ENCODE results near the gene CD69.
"Not testable (repeated sequence)": the region's sequence is repeated elsewhere in the genome, so short reads cannot be mapped to it uniquely, and the experiment has no call there.

CD69 gene

DNA sequence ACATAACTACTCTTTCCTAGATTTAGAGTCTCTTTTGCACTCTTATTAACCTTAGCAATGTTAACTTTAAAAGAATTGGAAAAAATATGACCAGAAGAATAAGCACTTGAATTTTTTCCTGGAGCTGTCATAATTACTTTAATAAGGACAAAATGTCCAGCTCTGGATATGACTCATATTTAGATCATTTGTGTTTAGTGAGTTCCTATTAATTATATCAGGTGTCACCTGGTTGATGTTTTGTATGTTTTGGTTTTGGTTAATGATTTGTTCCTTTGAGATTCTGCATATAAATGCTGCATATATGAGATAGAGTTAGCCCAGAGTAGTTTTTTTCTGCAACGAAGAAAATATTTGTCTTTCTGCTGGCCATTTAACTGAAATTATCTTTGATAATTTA is 32.9 kb downstream of the CD69 start:
- Mint-ChIP-seq H3K27ac (no peak overlapping the region), H3K9me3 (no peaks in the 10 kb centered on the region), H3K27me3 (ENCODE audit: low read depth) (no peaks in the 10 kb centered on the region), H3K4me3 (no peak overlapping the region), H3K36me3 (ENCODE audit: low read depth) (peaks cover 14% of the 10 kb centered on the region), H3K4me1 (ENCODE audit: low read depth) (peaks cover 40% of the 10 kb centered on the region)

DNA sequence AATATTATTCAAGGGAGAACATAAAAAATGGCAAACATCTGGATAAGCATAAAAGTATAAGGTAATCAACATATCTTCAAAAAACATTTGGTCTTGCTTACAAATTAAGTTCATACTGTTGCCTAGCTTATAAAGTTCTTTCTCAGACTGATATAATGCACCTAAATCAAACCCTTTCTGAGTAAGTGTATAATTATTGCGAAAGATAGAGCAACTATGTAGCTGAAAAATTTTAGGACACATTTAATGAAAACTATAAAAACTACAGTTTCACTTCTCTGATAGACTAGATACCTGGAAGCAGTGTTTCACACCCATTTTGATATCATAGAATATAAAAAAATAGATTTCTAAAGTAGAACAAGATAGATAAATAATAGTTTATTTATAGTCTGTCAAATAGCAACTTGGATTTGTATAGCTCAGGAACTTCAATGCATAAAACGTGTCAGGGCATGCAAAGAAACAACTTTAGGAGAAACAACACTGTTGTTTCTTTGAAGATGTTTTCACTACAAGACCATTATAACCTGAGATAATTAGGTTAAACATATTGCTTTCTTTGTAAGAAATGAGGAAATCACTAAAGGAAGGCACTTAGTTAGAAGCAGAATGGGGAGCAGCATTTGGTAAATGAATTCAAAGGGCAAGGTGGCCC is 35.4 kb downstream of the CD69 start:
- Mint-ChIP-seq H3K9me3 (no peaks in the 10 kb centered on the region), H3K4me3 (no peak overlapping the region), H3K27me3 (ENCODE audit: low read depth) (no peaks in the 10 kb centered on the region), H3K27ac (no peak overlapping the region), H3K4me1 (ENCODE audit: low read depth) (peaks cover 42% of the 10 kb centered on the region), H3K36me3 (ENCODE audit: low read depth) (peaks cover 28% of the 10 kb centered on the region)

DNA sequence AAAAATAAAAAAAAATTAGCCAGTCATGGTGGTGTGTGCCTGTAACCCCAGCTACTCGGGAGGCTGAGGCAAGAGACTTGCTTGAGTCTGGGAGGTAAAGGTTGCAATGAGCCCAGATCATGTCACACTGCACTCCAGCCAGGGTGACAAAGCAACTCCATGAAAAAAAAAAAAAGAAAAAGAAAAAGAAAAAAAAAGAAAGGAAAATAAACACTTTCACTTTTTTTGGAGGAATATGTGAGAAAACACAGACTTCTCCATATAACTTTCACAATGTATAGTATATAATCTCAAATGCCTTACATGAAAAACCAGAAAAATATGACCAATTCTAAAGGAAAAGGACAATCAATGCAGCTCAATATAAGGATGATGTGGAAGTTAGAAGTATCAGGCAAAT is 36.7 kb downstream of the CD69 start:
- Mint-ChIP-seq H3K36me3 (ENCODE audit: low read depth) (peaks cover 31% of the 10 kb centered on the region), H3K27ac (no peak overlapping the region), H3K4me3 (no peak overlapping the region), H3K4me1 (ENCODE audit: low read depth) (peaks cover 40% of the 10 kb centered on the region), H3K9me3 (no peaks in the 10 kb centered on the region), H3K27me3 (ENCODE audit: low read depth) (no peaks in the 10 kb centered on the region)

DNA sequence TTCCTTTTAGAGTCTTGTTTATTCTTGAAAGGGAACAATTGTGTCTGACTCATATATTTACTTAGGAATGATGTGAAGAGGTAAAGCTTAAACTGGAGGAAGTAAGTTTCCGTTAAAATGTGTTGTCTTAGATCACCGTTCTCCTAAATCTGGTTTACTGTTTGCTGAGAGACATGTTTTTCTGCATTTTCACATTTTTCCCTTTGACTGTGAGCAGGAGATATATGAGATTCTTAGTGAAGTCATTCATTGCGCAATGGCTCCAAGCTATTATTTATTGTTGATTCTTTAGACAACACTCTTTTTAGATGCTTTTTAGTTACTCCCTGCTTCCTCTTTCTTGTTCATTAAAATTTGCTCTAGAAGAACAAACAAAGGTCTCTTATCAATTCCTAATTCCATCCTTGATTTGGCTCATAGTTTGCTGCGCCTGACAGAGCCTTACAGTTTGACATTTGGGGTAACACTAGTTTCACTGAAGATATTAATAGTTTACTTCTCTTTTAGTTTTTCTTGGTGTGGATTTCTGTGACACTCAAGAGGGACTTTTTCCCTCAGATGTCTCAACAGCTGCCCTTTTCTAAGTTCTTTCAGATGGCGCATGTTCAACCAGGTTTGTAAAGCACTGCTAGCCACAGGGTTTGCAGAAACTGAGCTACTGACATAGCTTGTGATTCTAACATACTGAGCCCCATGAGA is 39.2 kb downstream of the CD69 start:
- no peak overlapping the region for H3K4me3 Mint-ChIP-seq
- H3K36me3 Mint-ChIP-seq (ENCODE audit: low read depth), result peaks cover 29% of the 10 kb centered on the region
- peak overlapping the region; percentile 52 for H3K27ac Mint-ChIP-seq
- no peaks in the 10 kb centered on the region for H3K9me3 Mint-ChIP-seq
- no peaks in the 10 kb centered on the region for H3K27me3 Mint-ChIP-seq (ENCODE audit: low read depth)
- peaks cover 39% of the 10 kb centered on the region for H3K4me1 Mint-ChIP-seq (ENCODE audit: low read depth)

DNA sequence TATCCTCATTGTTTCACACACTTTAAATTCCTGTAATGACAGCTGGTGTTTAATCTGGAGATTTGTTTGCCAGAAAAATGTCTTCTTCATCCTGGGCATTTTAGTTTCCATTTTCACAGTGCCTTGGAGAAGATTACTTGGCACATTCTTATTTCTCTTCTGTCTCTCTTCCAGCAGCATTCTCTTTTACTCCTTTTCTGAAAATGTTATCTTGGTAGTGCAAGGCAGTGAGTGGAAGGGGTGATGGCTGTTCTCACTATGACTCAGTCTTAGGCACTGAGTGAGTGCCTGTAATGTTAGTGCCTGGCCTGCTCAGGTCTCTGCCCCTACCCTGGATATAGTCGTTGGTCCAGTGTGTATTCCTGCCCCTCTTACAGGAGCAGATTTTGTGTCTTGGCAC is 40.9 kb downstream of the CD69 start:
- Mint-ChIP-seq H3K27ac (peak overlapping the region; percentile 41), H3K4me3 (no peak overlapping the region), H3K9me3 (no peaks in the 10 kb centered on the region), H3K27me3 (ENCODE audit: low read depth) (no peaks in the 10 kb centered on the region), H3K4me1 (ENCODE audit: low read depth) (peaks cover 38% of the 10 kb centered on the region), H3K36me3 (ENCODE audit: low read depth) (peaks cover 35% of the 10 kb centered on the region)

DNA sequence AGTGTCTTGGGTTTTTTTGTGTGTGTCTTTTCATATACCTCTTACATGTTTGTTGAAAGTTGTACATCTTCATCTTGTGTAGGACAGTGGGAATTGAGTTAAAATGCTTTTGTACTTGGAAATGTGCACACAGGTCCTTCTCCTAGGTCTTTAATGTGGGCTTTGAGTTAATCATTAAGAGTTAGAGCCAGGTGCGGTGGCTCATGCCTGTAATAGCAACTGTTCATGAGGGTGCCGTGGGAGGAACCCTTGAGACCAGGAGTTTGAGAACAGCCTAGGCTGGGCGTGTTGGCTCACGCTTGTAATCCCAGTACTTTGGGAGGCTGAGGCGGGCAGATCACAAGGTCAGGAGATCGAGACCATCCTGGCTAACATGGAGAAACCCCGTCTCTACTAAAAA is 41.7 kb downstream of the CD69 start:
- no peaks in the 10 kb centered on the region for H3K9me3 Mint-ChIP-seq
- peaks cover 31% of the 10 kb centered on the region for H3K36me3 Mint-ChIP-seq (ENCODE audit: low read depth)
- peaks cover 33% of the 10 kb centered on the region for H3K4me1 Mint-ChIP-seq (ENCODE audit: low read depth)
- no peak overlapping the region for H3K27ac Mint-ChIP-seq
- no peaks in the 10 kb centered on the region for H3K27me3 Mint-ChIP-seq (ENCODE audit: low read depth)
- no peak overlapping the region for H3K4me3 Mint-ChIP-seq

DNA sequence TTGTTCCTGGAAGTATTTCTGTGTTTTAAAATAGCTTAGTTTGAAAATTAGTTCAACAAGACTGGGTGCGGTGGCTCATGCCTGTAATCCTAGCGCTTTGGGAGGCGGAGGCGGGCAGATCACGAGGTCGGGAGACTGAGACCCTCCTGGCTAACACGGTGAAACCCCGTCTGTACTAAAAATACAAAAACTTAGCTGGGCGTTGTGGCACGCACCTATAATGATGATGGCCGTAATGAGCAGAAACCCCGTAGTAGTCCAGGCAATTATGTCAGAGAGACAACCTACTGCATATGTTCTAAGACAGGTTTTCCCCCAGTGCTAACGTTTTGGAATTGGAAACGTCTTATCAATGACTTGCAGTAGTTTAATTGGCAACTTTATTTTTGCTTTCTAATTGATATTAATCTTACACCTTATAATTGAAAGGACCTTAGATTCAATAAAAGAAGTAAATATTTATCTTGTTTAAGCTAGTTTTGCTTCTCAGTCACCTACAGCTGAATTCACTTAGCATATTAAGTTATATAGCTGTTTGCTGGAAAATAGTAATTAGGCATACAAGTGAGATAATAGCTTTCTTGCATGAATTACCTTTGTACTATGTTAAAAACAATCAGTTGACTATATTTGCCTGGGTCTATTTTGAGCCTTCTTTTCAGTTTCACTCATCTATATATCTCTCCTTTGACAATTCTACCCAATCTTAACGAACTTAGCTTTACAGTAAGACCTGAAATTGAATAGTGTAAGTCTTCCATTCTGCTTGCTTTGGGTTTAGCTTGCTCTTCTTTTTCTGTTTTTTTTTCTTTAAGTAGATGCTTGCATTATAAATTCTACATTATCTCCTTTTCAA is 43.4 kb downstream of the CD69 start:
- Mint-ChIP-seq H3K36me3 (ENCODE audit: low read depth) (peaks cover 24% of the 10 kb centered on the region), H3K4me1 (ENCODE audit: low read depth) (peaks cover 32% of the 10 kb centered on the region), H3K27ac (no peak overlapping the region), H3K9me3 (no peaks in the 10 kb centered on the region), H3K27me3 (ENCODE audit: low read depth) (no peaks in the 10 kb centered on the region), H3K4me3 (no peak overlapping the region)

DNA sequence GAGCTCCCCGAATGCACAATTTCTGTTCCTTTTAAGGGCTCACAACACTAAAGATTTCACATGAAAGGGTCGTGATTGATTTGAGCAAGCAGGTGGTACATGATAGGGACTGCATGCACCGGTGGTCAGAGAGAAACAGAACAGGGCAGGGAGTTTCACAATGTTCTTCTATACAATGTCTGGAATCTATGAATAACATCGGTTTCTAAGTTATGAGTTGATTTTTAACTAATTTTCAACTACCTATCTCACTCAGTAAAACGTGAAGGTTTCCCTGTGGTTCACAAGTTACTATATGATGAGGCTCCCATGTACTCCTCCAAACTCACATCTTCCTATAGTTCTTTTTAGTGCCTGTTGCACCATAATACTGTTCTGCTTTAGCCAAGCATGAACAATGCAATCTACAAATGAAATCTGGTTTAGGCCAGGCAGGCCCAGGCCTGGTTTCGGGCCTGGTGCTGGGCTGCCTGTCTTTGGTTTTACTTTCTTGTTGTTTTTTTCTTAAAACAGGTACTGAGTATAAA is 47.6 kb downstream of the CD69 start:
- peaks cover 26% of the 10 kb centered on the region for H3K36me3 Mint-ChIP-seq (ENCODE audit: low read depth)
- H3K27ac Mint-ChIP-seq; H3K9me3 Mint-ChIP-seq; H3K4me3 Mint-ChIP-seq; H3K27me3 Mint-ChIP-seq (ENCODE audit: low read depth): not testable (repeated sequence)
- H3K4me1 Mint-ChIP-seq (ENCODE audit: low read depth), result peaks cover 36% of the 10 kb centered on the region

DNA sequence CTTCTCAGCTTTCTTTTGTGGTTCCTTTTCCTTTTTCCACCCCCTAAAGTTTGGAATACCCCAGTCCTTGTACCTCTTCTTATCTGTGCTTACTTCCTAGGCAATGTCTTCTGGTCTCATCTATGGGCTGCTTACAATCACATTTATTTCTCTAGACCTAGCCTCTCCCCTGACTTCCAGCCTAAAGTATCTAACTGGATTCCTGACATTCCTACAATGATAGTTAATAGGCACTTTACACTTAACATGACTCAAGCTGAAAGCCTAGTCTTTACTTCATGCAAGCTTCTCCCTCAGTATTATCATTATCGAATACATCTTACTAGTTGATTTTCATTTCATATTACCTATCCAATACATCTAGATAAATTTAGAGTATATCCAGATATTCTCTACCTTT is 49.0 kb downstream of the CD69 start:
- no peak overlapping the region for H3K4me3 Mint-ChIP-seq
- peaks cover under 1% of the 10 kb centered on the region for H3K9me3 Mint-ChIP-seq
- peaks cover 49% of the 10 kb centered on the region for H3K4me1 Mint-ChIP-seq (ENCODE audit: low read depth)
- H3K36me3 Mint-ChIP-seq (ENCODE audit: low read depth), result peaks cover 31% of the 10 kb centered on the region
- H3K27me3 Mint-ChIP-seq (ENCODE audit: low read depth), result no peaks in the 10 kb centered on the region
- peak overlapping the region; percentile 8 for H3K27ac Mint-ChIP-seq

DNA sequence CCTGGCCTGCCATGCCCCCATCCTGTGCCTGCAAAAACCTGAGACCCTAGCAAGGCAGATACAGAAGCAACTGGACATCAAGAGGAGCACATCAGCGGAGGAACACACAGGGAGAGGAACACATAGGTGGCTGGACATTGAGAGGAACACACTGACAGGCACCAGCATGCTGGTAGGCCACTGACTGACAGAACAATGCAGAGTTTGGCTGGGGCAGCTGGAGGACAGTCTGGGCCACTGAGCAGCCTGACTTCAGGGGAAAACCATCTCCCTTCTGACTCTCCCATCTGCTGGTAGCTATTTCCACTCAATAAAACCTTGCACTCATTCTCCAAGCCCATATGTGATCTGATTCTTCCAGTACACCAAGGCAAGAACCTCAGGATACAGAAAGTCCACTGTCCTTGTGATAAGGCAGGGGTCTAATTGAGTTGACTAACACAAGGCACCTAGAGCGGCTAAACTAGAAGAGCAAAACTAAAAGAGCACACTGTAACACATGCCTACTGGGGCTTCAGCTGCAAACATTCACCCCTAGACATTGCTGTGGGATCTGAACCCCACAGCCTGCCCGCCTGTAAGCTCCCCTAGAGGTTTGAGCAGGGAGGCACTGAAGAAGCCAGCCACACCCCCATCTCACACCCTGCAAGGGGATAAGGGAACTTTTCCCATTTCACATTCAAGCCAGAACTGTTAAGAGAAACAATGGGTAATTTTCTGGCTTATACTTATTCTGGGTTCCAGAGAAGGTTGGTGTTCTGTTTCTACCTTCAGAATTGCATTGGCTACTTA is 49.9 kb downstream of the CD69 start:
- Mint-ChIP-seq H3K4me3 (no peak overlapping the region), H3K9me3 (peaks cover 9% of the 10 kb centered on the region), H3K27me3 (ENCODE audit: low read depth) (no peaks in the 10 kb centered on the region), H3K36me3 (ENCODE audit: low read depth) (peaks cover 34% of the 10 kb centered on the region), H3K4me1 (ENCODE audit: low read depth) (peaks cover 56% of the 10 kb centered on the region), H3K27ac (no peak overlapping the region)

DNA sequence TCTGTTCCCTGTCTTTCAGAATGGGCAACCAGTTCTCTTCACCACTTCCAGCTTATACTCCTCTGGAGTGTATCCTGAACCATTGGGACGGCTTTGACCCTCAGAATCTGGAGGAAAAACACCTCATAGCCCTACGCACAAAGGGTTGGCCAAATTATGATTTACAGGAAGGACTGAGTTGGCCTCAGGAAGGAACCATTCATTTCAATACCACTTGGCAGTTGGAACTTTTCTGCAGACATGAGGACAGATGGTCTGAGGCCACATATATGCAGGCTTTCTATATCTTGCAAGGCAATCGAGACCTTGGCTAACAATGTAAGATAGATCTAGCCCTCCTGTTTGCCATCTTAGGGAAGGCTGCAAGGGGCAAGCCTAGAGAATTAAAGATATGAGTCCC is 51.8 kb downstream of the CD69 start:
- Mint-ChIP-seq H3K4me3 (no peak overlapping the region), H3K27ac (peak overlapping the region; percentile 88), H3K27me3 (ENCODE audit: low read depth) (no peaks in the 10 kb centered on the region), H3K4me1 (ENCODE audit: low read depth) (peaks cover 59% of the 10 kb centered on the region), H3K9me3 (peaks cover 18% of the 10 kb centered on the region), H3K36me3 (ENCODE audit: low read depth) (peaks cover 44% of the 10 kb centered on the region)

DNA sequence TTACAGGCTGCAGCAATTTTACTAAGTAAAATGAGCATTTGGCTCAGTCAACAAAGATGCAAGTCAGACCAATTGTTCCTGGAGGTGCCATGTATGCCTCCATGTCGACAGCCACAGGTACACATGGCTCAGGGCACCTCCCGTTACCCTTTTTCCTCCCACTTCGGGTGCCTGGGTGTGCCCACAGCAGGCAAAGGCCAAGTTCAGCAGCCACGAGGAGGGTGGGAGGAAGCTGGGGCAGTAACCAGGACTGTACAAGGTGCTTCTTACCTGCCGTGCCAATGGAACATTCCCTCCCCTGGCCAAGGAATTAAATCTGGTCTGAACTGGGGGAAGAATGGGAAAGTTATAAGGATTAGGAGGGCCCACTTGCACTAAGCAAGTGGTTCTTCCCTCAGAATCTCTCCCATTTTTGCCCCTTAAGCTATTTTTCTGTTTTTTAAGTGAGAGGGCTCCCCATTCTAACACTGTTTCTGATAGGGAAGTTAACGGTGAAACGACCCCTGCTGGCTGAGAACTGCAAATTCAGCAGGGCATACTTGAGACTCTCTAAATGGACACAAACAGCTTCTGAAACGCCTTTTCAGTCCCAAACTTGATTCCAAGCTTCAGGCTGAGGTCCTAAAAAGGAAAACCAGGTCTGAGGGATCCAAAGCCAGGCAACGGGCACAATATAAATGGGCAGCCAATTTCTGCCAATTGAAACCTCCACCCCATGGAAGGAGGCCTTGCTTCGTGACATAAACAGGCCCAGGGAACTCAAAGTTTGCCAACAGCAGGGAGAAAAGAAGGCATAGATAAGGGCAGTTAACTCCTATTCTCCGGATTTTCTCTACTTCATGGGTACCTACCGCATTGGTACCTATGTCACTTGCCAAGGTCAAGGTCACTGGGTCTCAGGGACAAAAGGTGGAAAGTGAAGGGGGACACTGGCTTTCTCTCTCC is 52.6 kb downstream of the CD69 start:
- H3K27ac Mint-ChIP-seq, result peak overlapping the region; percentile 88
- H3K36me3 Mint-ChIP-seq (ENCODE audit: low read depth), result peaks cover 44% of the 10 kb centered on the region
- peaks cover 18% of the 10 kb centered on the region for H3K9me3 Mint-ChIP-seq
- peaks cover 55% of the 10 kb centered on the region for H3K4me1 Mint-ChIP-seq (ENCODE audit: low read depth)
- H3K27me3 Mint-ChIP-seq (ENCODE audit: low read depth), result no peaks in the 10 kb centered on the region
- H3K4me3 Mint-ChIP-seq, result peak overlapping the region; percentile 71

DNA sequence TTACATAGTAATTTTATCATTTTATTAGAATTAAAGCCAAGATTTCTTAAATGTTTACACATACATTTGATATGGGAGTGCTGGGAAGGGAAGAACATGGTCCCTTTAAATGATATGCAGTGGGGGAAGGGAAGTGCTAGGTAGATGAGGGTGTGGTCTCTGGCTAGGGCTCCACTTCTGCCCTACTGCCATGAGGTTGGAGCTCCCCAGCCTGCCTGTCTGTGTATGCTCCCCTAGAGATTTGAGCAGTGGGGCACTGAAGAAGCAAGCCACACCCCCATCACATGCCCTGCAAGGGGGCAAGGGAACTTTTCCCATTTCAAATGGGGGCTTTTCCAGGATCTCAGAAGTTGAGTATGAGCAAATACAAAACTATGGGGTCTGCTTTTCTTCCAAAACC is 53.3 kb downstream of the CD69 start:
- Mint-ChIP-seq H3K27me3 (ENCODE audit: low read depth) (no peaks in the 10 kb centered on the region), H3K4me1 (ENCODE audit: low read depth) (peaks cover 60% of the 10 kb centered on the region), H3K4me3 (peak overlapping the region; percentile 71), H3K36me3 (ENCODE audit: low read depth) (peaks cover 44% of the 10 kb centered on the region), H3K9me3 (peaks cover 18% of the 10 kb centered on the region), H3K27ac (peak overlapping the region; percentile 88)

All from T-helper 1 cell treated with Interleukin-12 subunit alpha and Interleukin-12 subunit beta and Interleukin-4 antibody, amounts not matched to agents 30 μg/mL and 1 μg/mL, for 36 hours (primary cell).